ENCODE results near the gene MRTFB.

Gene MRTFB

GRCh38 chr16:14315683-14316320 is 244.7 kb downstream of the MRTFB start:
- FAIRE-seq: no peak
